T47D (cell line): ENCODE measurements around the gene KLHL26.

ENCODE experiments used
- DNase-seq, 2 experiments: peaks; one replicate each; pipeline versions ENCODE4 v3.0.0 to v3.0.0-alpha.2; 2011 to 2012; ENCODE audit warnings: low read depth in 1 of 2, low spot score in 1 of 2
- JUND ChIP-seq: IDR thresholded peaks from 2 replicates; pipeline ENCODE4 v1.6.1; 2012; ENCODE audit warnings: low read depth
- in situ Hi-C: cut with HindIII; loops from 2 replicates; pipeline ENCODE4 v1.10.0; 2016; ENCODE audit warnings: low sequenced_read_pairs, low pct_unique_long_range_greater_than_20kb

KLHL26 gene

DNA sequence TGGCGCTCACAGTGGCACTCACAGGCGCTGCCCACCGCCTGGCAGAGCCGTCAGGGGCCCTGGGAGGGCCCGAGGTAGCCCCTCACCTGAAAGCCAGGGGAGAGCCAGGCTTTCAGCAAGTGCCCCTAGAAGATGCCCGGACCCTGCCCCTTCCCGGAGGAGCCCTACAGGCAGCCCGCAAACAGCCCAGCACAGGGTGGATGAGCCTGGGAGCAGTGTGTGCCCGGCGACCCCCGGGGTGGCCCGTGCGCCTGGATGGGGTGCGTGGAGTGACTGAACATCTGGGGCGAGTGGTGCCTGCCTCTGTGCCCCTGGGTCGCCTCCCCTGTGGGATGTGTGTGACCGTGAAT, 31.7 kb upstream of the KLHL26 start:
- no peak for DNase-seq
- no peak for TF ChIP-seq JUND
- in situ Hi-C loops = no loop called here

DNA sequence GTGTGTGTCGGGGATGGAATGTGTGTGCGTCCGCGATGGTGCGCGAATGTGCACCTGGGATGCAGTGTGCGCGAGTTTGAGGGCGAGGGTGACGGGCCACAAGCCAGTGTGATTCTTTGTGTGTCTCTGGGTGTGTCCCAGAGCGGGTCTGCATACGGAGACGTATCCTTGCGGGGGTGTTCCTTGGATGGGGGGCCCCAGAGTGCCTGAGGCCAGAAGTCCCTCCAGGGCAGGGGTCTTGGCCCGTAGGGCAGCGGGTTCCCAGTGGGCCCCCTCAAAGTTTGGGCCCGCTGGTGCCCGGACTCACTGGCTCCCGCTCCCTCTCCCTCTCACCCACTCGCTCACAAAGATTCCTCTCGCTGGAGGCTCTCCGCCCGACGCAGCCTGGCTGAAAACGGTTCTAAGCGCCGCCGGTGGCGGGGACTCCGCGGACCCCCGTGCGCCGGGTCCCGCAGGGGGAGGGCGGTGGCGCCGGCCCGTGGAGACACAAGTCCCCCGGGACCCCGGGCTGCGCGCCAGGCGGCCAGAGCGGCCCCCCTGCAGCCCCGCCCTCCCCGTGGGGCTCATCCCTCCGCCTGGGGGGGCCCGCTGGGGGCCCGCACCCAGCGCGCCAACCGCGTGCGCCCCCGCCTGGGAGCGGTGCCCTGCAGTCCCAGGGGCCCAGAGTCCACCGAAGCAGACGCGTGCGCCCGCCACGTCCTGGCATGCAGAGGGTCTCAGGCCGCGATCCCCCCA, 31.1 kb upstream of the KLHL26 start:
- in situ Hi-C loops = no loop called here
- DNase-seq = no peak
- no peak for TF ChIP-seq JUND

DNA sequence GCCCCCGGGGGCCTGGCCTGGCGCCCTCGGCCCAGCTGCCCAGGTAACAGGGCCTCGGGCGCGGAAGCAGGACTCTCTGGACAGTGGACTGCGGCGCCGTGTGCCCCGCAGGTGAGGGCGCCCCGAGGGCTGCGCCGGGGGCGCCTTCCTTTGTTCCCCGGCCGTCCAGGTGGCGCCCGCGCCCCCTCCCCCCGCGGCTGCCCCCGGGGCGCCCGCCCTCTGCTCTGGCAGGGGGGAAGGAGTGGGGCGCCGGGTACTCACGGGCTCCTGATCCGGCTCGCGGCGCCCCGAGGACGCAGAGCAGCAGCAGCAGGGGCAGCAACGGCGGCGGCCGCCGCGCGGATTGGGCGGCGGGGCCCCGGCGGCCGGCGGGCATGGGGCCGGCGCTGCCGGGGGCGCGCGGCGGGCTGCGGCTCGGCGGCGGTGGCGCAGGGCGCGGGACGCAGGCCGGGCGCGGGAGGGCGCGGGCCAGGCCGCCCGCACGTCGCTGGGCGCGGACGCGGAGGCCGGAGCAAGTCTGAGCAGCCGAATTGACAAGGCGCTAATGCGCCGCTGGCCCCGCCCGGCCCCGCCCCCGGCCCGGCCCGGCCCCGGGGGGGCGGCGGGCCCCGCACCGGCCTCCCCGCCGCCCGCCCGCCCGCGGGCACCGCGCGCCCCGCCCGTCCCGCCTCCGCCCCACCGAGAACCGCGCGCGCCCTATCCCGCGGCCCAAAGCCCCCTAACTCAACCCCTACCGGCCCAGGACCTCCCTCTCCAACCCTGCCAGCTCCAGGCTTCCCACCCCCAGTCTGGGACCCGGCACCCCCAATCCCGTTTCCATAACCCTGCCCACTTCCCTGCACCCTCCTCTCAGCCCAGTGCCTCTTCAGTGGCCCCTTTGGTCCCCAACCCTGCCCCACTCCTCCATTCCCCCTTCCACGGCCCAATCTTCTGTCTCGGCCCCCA, 30.3 kb upstream of the KLHL26 start, which contains the start of gene CRLF1:
Gene CRLF1 (minus strand): TSS at position 519 of the 945 bp plus-strand sequence. CDS start 143 bp downstream, at position 376.
- DNase-seq = no peak
- no peak for TF ChIP-seq JUND
- in situ Hi-C loops = no loop called here

DNA sequence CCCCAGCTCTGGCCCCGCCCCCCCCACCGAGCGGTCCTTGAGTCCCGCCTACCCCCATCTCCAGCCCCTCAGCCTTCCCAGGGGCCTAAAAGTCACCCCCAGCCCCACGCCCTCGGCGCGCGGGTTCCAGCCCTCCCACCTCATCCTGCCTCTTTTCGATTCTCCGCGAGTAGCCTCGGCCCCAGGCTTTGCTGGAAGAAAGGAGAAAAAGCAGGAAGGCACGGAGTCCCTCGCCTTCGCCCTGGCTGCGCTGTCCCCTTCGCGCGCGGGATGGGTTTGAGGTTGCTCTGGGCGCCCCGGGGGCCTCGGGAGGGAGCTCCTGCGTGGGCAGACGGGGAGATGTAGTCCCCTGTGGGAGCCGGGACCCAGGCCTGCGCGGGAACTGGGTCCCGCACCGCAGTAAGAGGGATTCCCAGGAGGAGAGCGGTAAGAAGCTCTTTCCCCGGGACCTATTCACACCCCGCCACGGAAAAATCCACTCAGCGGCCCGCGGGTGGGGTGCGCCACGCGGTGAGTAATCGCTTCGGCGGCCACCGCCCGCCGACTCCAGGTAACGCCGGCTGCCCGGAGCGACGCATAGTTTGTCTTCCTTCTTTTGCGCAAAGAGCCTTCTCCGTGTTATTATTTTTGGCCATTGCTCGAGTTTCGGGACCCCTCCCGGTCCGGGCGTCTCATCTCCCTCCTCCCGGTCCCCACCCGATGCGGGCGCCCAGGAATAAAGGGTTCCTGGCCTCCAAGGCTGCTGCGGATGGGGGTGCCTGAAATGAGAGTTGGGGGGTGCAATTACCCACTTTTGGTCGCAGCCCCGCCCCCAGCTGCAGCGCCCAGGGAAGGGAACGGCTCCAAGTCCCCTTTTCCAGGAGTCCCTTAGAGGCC, 29.4 kb upstream of the KLHL26 start:
- no peak for DNase-seq
- in situ Hi-C loops = no loop called here
- TF ChIP-seq JUND = no peak

DNA sequence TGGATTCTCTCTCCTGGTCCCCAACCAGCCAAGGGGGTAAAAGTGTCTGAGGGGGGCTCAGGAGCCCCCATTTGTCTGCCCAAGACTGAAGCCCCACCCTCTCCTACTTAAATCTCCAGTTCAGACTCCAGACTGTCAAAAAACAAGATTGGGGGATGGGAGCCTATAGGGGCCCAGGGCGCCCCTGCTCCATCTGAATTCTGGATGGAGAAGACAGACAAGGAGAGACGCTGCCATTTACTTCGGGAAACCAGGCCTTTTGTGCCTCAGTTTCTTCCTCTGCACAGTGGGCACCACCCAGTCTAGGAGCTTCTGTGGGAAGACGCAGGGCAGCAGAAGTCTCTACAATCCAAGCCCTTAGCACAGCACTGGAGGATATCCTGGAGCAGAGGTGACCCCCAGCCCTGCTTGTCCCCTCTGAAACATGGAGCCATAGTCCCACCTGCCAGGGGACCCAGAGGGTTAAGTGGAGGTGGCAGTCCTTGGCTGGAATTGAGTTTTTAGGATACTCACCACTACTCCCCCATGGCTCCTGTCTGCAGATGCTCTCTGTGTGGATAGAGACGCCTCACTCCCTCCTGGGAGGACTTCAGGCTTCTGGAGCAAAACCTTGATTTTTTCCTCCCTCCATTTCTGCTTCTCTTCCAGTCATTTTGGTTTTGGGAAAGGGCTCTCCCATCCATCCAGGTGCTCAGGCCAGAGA, 28.6 kb upstream of the KLHL26 start:
- in situ Hi-C loops = no loop called here
- no peak for TF ChIP-seq JUND
- DNase-seq = no peak

DNA sequence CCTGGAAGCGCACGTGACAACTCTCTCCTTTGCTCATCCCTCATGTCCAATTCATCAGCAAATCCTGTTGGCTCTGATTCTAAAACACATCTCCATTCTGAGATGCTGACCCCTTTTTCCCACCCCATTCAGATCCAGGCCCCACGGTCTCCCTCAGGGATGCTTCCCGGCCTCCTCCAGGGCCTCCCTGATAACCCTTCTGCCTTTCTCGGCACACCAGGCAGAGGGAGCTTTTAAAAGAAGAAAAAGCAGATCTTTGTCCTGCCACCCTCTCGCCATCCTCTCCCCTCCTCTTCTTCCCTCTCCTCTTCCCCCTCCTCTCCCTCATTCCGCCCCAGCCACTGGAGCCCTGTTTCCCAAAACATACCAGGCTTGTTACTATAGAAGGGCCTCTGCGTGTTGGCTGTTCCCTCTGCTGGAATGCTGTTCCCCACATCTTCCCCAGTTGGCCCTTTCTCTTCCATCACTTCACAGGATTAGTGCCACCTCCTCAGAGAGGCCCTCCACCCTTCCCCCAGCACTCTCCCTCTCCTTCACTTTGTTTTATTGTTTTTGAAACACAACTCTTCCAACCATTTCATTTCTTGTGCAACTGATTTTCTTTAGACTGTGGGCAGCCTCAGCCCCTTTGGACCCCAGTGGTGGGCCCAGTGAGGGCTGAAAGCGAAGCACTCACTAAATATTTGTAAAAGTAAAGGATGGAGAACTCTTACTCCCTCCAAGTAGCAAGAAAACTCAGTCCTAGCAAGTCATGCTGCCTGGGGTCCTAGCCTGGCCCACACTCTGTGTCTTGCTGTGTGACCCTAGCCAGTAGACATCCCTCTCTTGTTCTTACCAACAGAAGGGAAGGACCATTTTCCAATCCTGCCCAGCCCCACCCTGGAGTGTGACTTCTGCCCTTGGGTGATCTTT, 27.8 kb upstream of the KLHL26 start:
- no peak for DNase-seq
- TF ChIP-seq JUND = no peak
- in situ Hi-C loops = no loop called here

DNA sequence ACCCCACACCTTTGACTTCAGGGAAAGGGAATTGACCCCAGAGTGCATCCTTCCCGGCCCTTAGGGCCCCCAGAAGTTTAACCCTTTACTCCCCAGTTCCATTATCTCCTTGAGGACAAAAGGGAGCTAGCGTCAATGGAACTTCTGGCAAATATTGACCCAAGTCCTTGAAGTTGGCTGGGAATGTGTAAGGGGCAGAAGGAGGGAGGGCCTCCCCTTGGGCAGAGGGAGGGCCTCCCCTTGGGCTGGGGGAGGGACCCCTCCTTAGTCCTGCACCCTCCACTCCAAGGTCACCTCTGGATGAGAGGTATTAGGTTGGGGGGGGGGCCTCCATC, 27.1 kb upstream of the KLHL26 start:
- no peak for TF ChIP-seq JUND
- DNase-seq = no peak
- in situ Hi-C loops = no loop called here

DNA sequence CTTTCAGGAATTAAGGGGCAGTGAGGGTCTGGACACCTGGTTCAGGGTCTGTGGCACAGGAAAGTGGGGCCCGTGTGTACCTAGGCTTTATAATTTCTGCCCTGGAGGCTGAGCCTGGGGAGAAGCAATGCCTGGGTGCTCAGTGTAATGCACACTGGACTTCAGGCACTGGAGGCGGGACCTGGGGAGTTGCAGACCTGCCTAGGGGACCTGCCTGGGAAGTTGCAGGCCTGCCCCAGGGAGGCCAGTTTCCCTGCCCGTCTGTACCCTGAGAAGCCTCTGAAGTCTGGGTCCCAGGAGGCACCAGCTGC, 26.6 kb upstream of the KLHL26 start:
- no peak for DNase-seq
- no peak for TF ChIP-seq JUND
- in situ Hi-C loops = no loop called here

DNA sequence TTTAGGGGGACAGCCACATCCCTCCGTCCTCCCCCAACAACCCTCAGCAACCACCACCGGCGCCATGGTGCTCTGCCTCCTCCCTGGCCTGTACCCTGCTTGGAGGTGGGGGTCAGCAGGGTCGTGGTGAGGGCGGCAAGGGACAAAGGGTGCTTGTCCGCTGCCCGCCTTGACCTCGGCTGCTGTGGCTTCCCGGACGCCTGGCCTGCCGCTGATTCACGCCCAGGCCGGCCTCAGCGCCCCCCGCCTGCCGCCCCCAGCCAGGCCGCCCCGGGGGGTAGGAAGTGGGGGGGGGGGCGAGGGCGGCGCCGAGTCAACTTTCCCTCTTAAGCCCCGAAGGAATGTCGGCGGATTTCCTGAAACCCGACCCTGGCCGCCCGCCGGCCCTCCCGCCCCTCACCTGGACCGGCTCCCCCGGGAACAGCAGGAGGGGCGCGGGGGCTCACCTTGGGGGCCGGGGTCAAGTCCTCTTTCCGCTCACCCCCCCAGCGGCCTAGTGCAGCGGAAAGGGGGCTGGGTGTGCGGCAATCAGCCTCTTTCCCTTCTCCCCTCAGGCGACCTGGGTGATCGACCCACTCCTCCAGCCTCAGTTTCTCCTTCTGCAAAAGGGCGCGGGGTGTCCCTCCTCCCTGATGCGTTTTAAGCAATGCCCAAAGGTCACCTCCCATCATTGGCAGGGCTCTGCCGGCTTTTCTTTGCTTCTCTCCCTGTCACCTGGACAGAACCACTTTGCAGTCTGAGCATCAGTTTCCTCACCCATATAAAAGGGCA, 26.1 kb upstream of the KLHL26 start:
- no peak for TF ChIP-seq JUND
- in situ Hi-C loops = no loop called here
- no peak for DNase-seq

DNA sequence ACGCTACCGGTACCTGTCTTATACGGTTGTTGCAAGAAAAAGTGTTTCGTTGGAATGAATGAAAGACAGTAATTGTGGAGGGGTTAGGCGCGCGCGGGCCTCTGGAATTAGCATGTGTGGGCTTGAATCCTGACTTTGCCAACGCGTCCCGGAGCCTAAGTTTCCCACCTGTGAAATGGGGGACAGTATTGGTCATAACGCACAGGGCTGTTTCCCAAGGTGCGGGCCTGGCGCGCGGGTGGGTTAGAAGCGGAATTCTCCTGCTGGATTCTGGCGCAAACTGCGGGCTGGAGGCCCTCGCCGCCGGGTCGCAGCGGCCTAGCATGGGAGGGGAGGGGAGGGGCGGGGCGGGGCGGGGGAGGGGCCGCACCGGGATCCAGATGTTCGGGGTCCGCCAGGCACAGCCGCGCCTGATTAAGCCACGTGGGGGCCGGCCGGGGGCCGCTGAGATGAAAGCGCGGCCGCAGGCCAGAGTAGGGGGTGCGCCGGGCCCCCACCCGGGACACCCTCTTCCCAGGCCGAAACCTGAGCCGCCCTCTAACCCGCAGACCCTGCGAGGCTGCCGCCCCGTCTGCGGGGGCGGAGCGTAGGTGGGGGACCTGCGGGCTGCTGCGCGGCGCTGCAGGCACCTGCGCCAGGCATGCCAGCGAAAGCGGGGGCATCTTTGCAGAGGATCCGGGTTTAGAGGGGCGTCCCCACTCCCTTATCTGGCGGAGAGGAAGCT, 25.3 kb upstream of the KLHL26 start:
- TF ChIP-seq JUND = no peak
- no peak for DNase-seq
- in situ Hi-C loops = no loop called here
